GM12892 (cell line): Measurements from ENCODE around the gene LPIN1.

Source experiments
- POLR2A ChIP-seq: IDR thresholded peaks from 2 replicates; pipeline ENCODE4 v1.6.1; 2011; ENCODE audit warnings: low read depth, low read length, control low read depth
- POLR2AphosphoS5 ChIP-seq: IDR thresholded peaks from 2 replicates; pipeline ENCODE4 v1.6.1; 2011; ENCODE audit warnings: low read depth, low read length, control low read depth
- TAF1 ChIP-seq: IDR thresholded peaks from 2 replicates; pipeline ENCODE4 v1.6.1; 2011; ENCODE audit warnings: low read depth, mild to moderate bottlenecking, control low read depth, low read length, borderline replicate concordance

- TF ChIP-seq TAF1, result no peak
- TF ChIP-seq POLR2A, result no peak
- no peak for TF ChIP-seq POLR2AphosphoS5
Observed at GRCh38 chr2:11837875-11838734, 91.7 kb downstream of the LPIN1 start.
